ENCODE data around the gene NEGR1. TPM values are rescaled to one million over a fixed set of nuclear protein-coding genes. Genes with fewer than 3 reads are reported as not detected.

The NEGR1 gene
- total RNA-seq, 1 donor from 2014 or later, result 18.1 TPM

DNA sequence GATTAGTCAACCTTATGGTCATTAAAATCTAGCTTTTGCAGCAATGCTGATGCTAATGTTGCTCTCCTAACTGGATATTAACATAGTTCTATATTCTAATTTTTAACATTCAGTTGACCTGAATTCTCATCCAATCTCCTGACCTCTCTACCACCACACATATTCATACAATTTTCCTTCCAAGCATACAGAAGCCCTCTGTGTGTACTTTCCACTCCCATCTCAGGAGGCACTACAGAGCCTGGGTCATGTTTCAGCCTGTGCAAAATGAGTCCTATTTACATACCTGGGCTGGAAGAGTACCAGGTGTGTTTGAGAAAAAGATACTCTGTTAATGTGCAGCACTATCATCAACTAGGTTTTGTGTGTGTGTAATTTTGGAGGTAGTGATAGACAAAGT lies 486.3 kb downstream of the NEGR1 start:
- intact Hi-C loops (cut with DNase I), result no loop called here
- DNase-seq, result no peak
- TF ChIP-seq, protein P1, sequence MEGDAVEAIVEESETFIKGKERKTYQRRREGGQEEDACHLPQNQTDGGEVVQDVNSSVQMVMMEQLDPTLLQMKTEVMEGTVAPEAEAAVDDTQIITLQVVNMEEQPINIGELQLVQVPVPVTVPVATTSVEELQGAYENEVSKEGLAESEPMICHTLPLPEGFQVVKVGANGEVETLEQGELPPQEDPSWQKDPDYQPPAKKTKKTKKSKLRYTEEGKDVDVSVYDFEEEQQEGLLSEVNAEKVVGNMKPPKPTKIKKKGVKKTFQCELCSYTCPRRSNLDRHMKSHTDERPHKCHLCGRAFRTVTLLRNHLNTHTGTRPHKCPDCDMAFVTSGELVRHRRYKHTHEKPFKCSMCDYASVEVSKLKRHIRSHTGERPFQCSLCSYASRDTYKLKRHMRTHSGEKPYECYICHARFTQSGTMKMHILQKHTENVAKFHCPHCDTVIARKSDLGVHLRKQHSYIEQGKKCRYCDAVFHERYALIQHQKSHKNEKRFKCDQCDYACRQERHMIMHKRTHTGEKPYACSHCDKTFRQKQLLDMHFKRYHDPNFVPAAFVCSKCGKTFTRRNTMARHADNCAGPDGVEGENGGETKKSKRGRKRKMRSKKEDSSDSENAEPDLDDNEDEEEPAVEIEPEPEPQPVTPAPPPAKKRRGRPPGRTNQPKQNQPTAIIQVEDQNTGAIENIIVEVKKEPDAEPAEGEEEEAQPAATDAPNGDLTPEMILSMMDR (IDR thresholded peaks at IDR 0.05), result no peak
- no peaks in the 10 kb centered on the region for H3K36me3 ChIP-seq
- H3K4me3 ChIP-seq, result no peak overlapping the region
- H3K4me1 ChIP-seq, result no peaks in the 10 kb centered on the region
- ATAC-seq, result no peak
- no peak overlapping the region for H3K27ac ChIP-seq
- H3K9me3 ChIP-seq, result no peaks in the 10 kb centered on the region
- H3K27me3 ChIP-seq (ENCODE audit: low read depth), result no peaks in the 10 kb centered on the region

DNA sequence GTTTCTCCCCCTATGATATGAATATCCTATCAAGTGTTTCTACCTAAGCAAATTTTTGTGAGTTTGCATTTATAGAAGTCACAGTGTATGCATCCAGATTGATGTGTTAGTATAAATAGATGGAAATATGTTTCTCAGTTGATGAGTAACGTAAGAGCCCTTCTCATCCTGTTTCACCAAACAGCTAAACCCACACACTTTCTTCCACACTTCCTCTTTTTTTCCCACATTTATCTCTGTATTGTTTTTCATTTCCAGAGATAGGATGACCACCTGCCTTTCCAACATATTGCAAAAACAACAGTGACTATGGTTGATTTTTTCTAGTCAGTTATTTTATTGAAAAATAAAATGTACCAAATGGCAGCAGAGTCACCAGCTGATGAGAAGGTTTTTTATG lies 490.1 kb downstream of the NEGR1 start:
- no peak overlapping the region for H3K27ac ChIP-seq
- H3K9me3 ChIP-seq, result no peaks in the 10 kb centered on the region
- H3K27me3 ChIP-seq (ENCODE audit: low read depth), result no peaks in the 10 kb centered on the region
- H3K4me1 ChIP-seq, result no peaks in the 10 kb centered on the region
- DNase-seq, result no peak
- ATAC-seq, result no peak
- TF ChIP-seq, protein P1 (IDR thresholded peaks at IDR 0.05), result no peak
- intact Hi-C loops (cut with DNase I), result no loop called here
- no peak overlapping the region for H3K4me3 ChIP-seq
- H3K36me3 ChIP-seq, result no peaks in the 10 kb centered on the region

DNA sequence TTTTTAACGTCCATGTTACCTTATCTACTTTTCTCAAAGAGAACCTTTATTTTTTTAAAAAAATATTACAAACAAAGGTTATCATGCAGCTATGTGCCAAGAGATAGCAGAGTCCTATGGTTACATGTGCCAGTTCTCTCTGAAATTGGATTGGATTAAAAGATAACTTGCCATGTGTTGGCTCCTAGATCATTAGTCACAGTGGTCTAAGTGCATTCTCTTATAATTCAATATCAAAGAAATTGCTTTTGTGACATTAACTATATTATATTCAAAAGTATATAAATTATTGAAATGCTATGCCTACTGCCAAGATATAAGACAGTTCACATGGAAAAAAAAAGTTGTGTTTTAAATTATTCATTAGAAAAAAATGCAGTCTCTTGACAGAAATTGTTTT lies 494.2 kb downstream of the NEGR1 start:
- Histone ChIP-seq H3K27ac (no peak overlapping the region), H3K4me1 (no peaks in the 10 kb centered on the region), H3K36me3 (no peaks in the 10 kb centered on the region), H3K9me3 (no peaks in the 10 kb centered on the region), H3K4me3 (no peak overlapping the region), H3K27me3 (ENCODE audit: low read depth) (no peaks in the 10 kb centered on the region)
- no peak for DNase-seq
- TF ChIP-seq, protein P1 (IDR thresholded peaks at IDR 0.05), result no peak
- no peak for ATAC-seq
- intact Hi-C loops (cut with DNase I), result no loop called here

DNA sequence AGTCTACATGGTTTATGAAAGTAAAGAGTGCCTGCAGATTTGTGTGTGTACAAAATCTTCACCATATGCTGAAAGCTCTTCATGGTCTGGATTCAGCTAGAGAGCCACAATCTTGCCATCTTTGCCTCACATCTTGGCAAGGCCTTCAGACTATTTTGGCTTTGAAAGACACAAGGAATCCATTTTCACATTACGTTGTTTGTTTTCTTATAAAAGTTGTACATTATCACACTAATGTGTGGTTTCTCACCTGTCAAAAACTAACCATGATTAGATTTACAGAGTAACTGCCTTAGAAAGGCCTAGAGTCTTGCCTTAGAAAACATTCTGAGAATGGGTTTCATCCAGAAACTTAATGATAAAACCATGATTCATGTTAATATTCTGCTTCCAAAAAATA lies 494.6 kb downstream of the NEGR1 start:
- no peak for ATAC-seq
- TF ChIP-seq, protein P1 (IDR thresholded peaks at IDR 0.05), result no peak
- no peaks in the 10 kb centered on the region for H3K4me1 ChIP-seq
- intact Hi-C loops (cut with DNase I), result no loop called here
- H3K9me3 ChIP-seq, result no peaks in the 10 kb centered on the region
- no peak overlapping the region for H3K27ac ChIP-seq
- no peak for DNase-seq
- H3K36me3 ChIP-seq, result no peaks in the 10 kb centered on the region
- H3K27me3 ChIP-seq (ENCODE audit: low read depth), result no peaks in the 10 kb centered on the region
- no peak overlapping the region for H3K4me3 ChIP-seq

DNA sequence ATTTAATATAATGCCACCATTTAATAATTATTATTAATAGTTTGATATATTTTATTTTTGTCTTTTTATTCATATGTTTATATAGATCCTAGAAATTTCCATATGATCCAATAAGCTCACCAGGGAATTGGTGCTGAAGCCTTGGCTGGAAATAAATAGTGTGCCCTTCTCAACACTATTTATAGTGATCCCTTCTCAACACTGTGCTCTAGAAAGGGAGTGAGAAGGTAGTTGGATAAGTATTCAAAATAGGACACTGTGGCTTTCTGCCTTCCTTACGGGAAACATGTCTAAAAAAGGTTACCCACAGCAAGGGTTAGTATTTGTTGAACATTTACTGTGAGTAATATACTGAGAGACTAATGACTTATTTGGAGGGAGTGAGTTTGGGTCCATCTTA lies 496.1 kb downstream of the NEGR1 start:
- no peak for DNase-seq

More for the DNA sequence above, 496.1 kb downstream of the NEGR1 start:
- intact Hi-C loops (cut with DNase I), result no loop called here
- ATAC-seq, result no peak
- Histone ChIP-seq H3K36me3 (no peaks in the 10 kb centered on the region), H3K4me3 (no peak overlapping the region), H3K27ac (no peak overlapping the region), H3K4me1 (no peaks in the 10 kb centered on the region), H3K9me3 (no peaks in the 10 kb centered on the region), H3K27me3 (ENCODE audit: low read depth) (no peaks in the 10 kb centered on the region)
- TF ChIP-seq, protein P1 (IDR thresholded peaks at IDR 0.05), result no peak
